H9 (cell line): ENCODE data around the gene ARHGEF39. TPM values are rescaled to one million over a fixed set of nuclear protein-coding genes. Genes with fewer than 3 reads are reported as not detected.
"Not testable (repeated sequence)": the region's sequence is repeated elsewhere in the genome, so short reads cannot be mapped to it uniquely, and the experiment has no call there.

Experiments used
- DNase-seq: peaks from one replicate; pipeline ENCODE4 v3.0.0-alpha.2; 2017
- H2AFZ ChIP-seq: one replicate; pipeline ENCODE4 v1.6.1; 2013; ENCODE audit warnings: mild to moderate bottlenecking, low read length, control low read depth, moderate library complexity
- H2AK5ac ChIP-seq: 2 replicates; pipeline ENCODE4 v1.6.1; 2013; ENCODE audit warnings: low read length, control low read depth, mixed read lengths; ENCODE audit not compliant: insufficient read length
- H2BK120ac ChIP-seq: one replicate; pipeline ENCODE4 v1.6.1; 2013; ENCODE audit warnings: low read depth, mild to moderate bottlenecking, low read length, control low read depth, inconsistent platforms; ENCODE audit not compliant: poor library complexity, severe bottlenecking
- H2BK12ac ChIP-seq: 2 replicates; pipeline ENCODE4 v1.6.1; 2013; ENCODE audit warnings: low read length, control low read depth, mixed read lengths, low read depth; ENCODE audit not compliant: insufficient read length
- H2BK15ac ChIP-seq: 2 replicates; pipeline ENCODE4 v1.6.1; 2013; ENCODE audit warnings: low read depth, low read length, control low read depth
- H2BK20ac ChIP-seq: one replicate; pipeline ENCODE4 v1.6.1; 2013; ENCODE audit warnings: low read depth, mild to moderate bottlenecking, low read length, control low read depth, inconsistent platforms; ENCODE audit not compliant: poor library complexity, severe bottlenecking
- H2BK5ac ChIP-seq: 2 replicates; pipeline ENCODE4 v1.6.1; 2013; ENCODE audit warnings: low read length, control low read depth, mixed read lengths; ENCODE audit not compliant: insufficient read length
- H3K14ac ChIP-seq: 2 replicates; pipeline ENCODE4 v1.6.1; 2013; ENCODE audit warnings: low read length, control low read depth; ENCODE audit not compliant: insufficient read depth
- H3K18ac ChIP-seq: 2 replicates; pipeline ENCODE4 v1.6.1; 2013; ENCODE audit warnings: low read depth, mild to moderate bottlenecking, mixed read lengths, low read length, control low read depth; ENCODE audit not compliant: insufficient read length
- H3K23ac ChIP-seq: 2 replicates; pipeline ENCODE4 v1.6.1; 2013; ENCODE audit warnings: low read length, control low read depth, mixed read lengths, low read depth; ENCODE audit not compliant: insufficient read length
- H3K23me2 ChIP-seq: 2 replicates; pipeline ENCODE4 v1.6.1; 2013; ENCODE audit warnings: low read depth, mild to moderate bottlenecking, mixed read lengths, low read length, control low read depth; ENCODE audit not compliant: insufficient read length, poor library complexity, severe bottlenecking
- H3K27ac ChIP-seq: 2 replicates; pipeline ENCODE4 v1.5.1; 2013; ENCODE audit warnings: low read length, control low read depth, mixed read lengths, low read depth; ENCODE audit not compliant: insufficient read length
- H3K27me3 ChIP-seq: 2 replicates; pipeline ENCODE4 v1.6.1; 2013; ENCODE audit warnings: low read length, control low read depth, inconsistent platforms; ENCODE audit not compliant: insufficient read depth
- H3K4ac ChIP-seq: 2 replicates; pipeline ENCODE4 v1.6.1; 2013; ENCODE audit warnings: low read depth, mild to moderate bottlenecking, control low read depth, inconsistent platforms, low read length, moderate library complexity
- H3K4me1 ChIP-seq: 2 replicates; pipeline ENCODE4 v1.6.1; 2013; ENCODE audit warnings: low read length, control low read depth, inconsistent platforms; ENCODE audit not compliant: insufficient read depth
- H3K4me2 ChIP-seq: 2 replicates; pipeline ENCODE4 v1.6.1; 2013; ENCODE audit warnings: low read length, control low read depth, mixed read lengths; ENCODE audit not compliant: insufficient read length, insufficient read depth
- H3K56ac ChIP-seq: 2 replicates; pipeline ENCODE4 v1.6.1; 2013; ENCODE audit warnings: low read depth, mild to moderate bottlenecking, mixed read lengths, low read length, control low read depth; ENCODE audit not compliant: insufficient read length
- H3K79me1 ChIP-seq: 2 replicates; pipeline ENCODE4 v1.6.1; 2013; ENCODE audit warnings: low read depth, mild to moderate bottlenecking, moderate library complexity, low read length, control low read depth, inconsistent platforms; ENCODE audit not compliant: insufficient read depth, poor library complexity, severe bottlenecking
- H3K79me2 ChIP-seq: 2 replicates; pipeline ENCODE4 v1.6.1; 2013; ENCODE audit warnings: low read length, control low read depth, inconsistent platforms; ENCODE audit not compliant: insufficient read depth
- H3K9ac ChIP-seq: 2 replicates; pipeline ENCODE4 v1.6.1; 2013; ENCODE audit warnings: low read length, control low read depth, mixed read lengths; ENCODE audit not compliant: insufficient read length; ENCODE audit errors: extremely low read depth
- H3K9me3 ChIP-seq: one replicate; pipeline ENCODE4 v1.6.1; 2013; ENCODE audit warnings: low read depth, low read length, inconsistent platforms; ENCODE audit not compliant: control insufficient read depth
- H3T11ph ChIP-seq: one replicate; pipeline ENCODE4 v1.6.1; 2013; ENCODE audit warnings: mild to moderate bottlenecking, low read length, control low read depth, inconsistent platforms
- H4K20me1 ChIP-seq: one replicate; pipeline ENCODE4 v1.6.1; 2013; ENCODE audit not compliant: control insufficient read depth, insufficient read length, insufficient read depth
- H4K5ac ChIP-seq: 2 replicates; pipeline ENCODE4 v1.6.1; 2013; ENCODE audit warnings: low read depth, mild to moderate bottlenecking, mixed read lengths, low read length, control low read depth; ENCODE audit not compliant: insufficient read length
- H4K8ac ChIP-seq: replicated peaks from 2 replicates; pipeline ENCODE4 v1.6.1; 2013; ENCODE audit warnings: low read length, control low read depth, mixed read lengths, low read depth; ENCODE audit not compliant: insufficient read length
- H4K91ac ChIP-seq: 2 replicates; pipeline ENCODE4 v1.6.1; 2013; ENCODE audit warnings: low read depth, mild to moderate bottlenecking, moderate library complexity, mixed read lengths, low read length, control low read depth; ENCODE audit not compliant: insufficient read length
- H3K27ac Mint-ChIP-seq, 3 experiments: 2 replicates in 2 of 3; 3 replicates in 1 of 3; pipeline ENCODE4 v1.8.0; 2020 to 2021; ENCODE audit warnings: mixed read lengths in 3 of 3, mild to moderate bottlenecking in 1 of 3, moderate library complexity in 1 of 3
- H3K27me3 Mint-ChIP-seq: 2 replicates; pipeline ENCODE4 v1.8.0; 2021; ENCODE audit warnings: low read depth, mild to moderate bottlenecking, moderate library complexity, mixed read lengths
- H3K36me3 Mint-ChIP-seq, 3 experiments: 2 replicates in 2 of 3; 3 replicates in 1 of 3; pipeline ENCODE4 v1.8.0; 2020 to 2021; ENCODE audit warnings: low read depth in 3 of 3, mixed read lengths in 3 of 3; ENCODE audit not compliant: insufficient read depth in 1 of 3
- H3K4me1 Mint-ChIP-seq, 2 experiments: 2 replicates each; pipeline ENCODE4 v1.8.0; 2020; ENCODE audit warnings: mixed read lengths in 2 of 2
- H3K4me3 Mint-ChIP-seq, 2 experiments: 2 replicates in 1 of 2; 3 replicates in 1 of 2; pipeline ENCODE4 v1.8.0; 2020 to 2021; ENCODE audit warnings: mild to moderate bottlenecking in 2 of 2, mixed read lengths in 2 of 2, moderate library complexity in 1 of 2
- H3K9me3 Mint-ChIP-seq, 2 experiments: 2 replicates in 1 of 2; 3 replicates in 1 of 2; pipeline ENCODE4 v1.8.0; 2020; ENCODE audit warnings: mild to moderate bottlenecking in 2 of 2, mixed read lengths in 2 of 2, moderate library complexity in 1 of 2
- CTCF ChIP-seq: fragments of 200-600 bp; sonication (generic); conservative IDR thresholded peaks from 3 replicates; pipeline ENCODE4 v1.8.0; 2021; ENCODE audit warnings: antibody characterized with exemption, mild to moderate bottlenecking
- WGBS: extraction: QIAGEN DNeasy Blood & Tissue Kit; methylation state at CpG from one replicate; pipeline ENCODE4 v1.1.7; 2013; ENCODE audit warnings: missing lambda C conversion rate, low lambda C conversion rate, mixed read lengths; ENCODE audit not compliant: insufficient read length; ENCODE audit errors: extremely low coverage; 5-methylcytosine and 5-hydroxymethylcytosine counted together
- total RNA-seq: library from RNA; stranded (reverse); gene quantifications from 2 replicates; pipeline ENCODE4 v1.2.1, GENCODE V29; 2021

The ARHGEF39 gene
- total RNA-seq, 1 experiment from 2014 or later, result 24.4 TPM

GRCh38 chr9:35639631-35640030, 25.4 kb downstream of the ARHGEF39 start:
- Histone ChIP-seq H4K5ac (no peak overlapping the region), H2AK5ac (no peak overlapping the region), H3K4me1 (no peaks in the 10 kb centered on the region), H3K9ac (no peak overlapping the region), H3K18ac (no peak overlapping the region), H3K27me3 (no peaks in the 10 kb centered on the region), H2AFZ (no peak overlapping the region), H3K4ac (no peak overlapping the region), H3K79me2 (no peaks in the 10 kb centered on the region), H2BK20ac (no peak overlapping the region), H2BK15ac (no peak overlapping the region), H3K14ac (no peak overlapping the region), H3T11ph (no peak overlapping the region), H3K23ac (no peak overlapping the region), H3K23me2 (no peaks in the 10 kb centered on the region), H3K9me3 (no peaks in the 10 kb centered on the region), H4K8ac (no peak overlapping the region), H4K20me1 (no peaks in the 10 kb centered on the region), H3K27ac (no peak overlapping the region), H3K79me1 (no peaks in the 10 kb centered on the region), H3K56ac (no peak overlapping the region), H2BK12ac (no peak overlapping the region), H2BK120ac (no peak overlapping the region), H3K4me2 (no peak overlapping the region), H2BK5ac (no peak overlapping the region), H4K91ac (no peak overlapping the region)
- Mint-ChIP-seq H3K27ac (no peak overlapping the region), H3K27me3 (peaks cover 10% of the 10 kb centered on the region), H3K36me3 (peaks cover 9 to 16% (median 12%) of the 10 kb centered on the region in 3 experiments), H3K4me3 (no peak overlapping the region), H3K9me3 (peaks cover 4 to 16% of the 10 kb centered on the region in 2 experiments; a peak in 4 of 5 replicates), H3K4me1 (no peaks in the 10 kb centered on the region)
- DNase-seq, result no peak
- no peak for TF ChIP-seq CTCF
- WGBS, result no CpG with 5 or more reads among the region's 1 CpG

DNA sequence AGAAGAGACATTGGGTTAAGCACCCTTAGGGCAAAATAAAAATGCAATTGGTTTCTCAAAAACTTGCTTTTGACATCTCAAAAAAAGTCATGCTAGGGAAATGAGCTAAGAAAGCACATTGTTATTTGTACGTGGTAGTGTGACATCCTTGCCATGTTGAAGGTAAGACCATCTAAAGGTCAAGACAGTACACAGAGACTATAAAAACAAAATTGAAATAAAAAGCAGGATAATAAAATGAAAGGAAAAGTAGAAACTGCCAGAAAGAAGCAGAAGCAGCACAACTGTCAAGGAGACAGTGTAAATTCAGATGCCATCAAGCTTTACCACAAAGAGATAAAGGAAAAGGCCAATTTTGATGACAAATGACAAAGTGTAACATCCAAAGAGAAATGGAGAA, 25.8 kb downstream of the ARHGEF39 start:
- not testable (repeated sequence) for H3K27me3 Mint-ChIP-seq, H3K14ac ChIP-seq

More for the DNA sequence above, 25.8 kb downstream of the ARHGEF39 start:
- not testable (repeated sequence) for H3K27me3 ChIP-seq, H3K4me1 Mint-ChIP-seq, H2BK15ac ChIP-seq, H3K79me1 ChIP-seq, H3K4me2 ChIP-seq, H3K27ac Mint-ChIP-seq, H2AK5ac ChIP-seq, H3K23ac ChIP-seq, H4K20me1 ChIP-seq, H4K5ac ChIP-seq, H3K4me1 ChIP-seq, H2BK20ac ChIP-seq, H2AFZ ChIP-seq, H3K23me2 ChIP-seq, H3K79me2 ChIP-seq, H3K27ac ChIP-seq, H3K4ac ChIP-seq, H2BK12ac ChIP-seq, H4K91ac ChIP-seq, H3K56ac ChIP-seq, H3K9me3 ChIP-seq, H3K4me3 Mint-ChIP-seq, H2BK120ac ChIP-seq, H3T11ph ChIP-seq, H3K18ac ChIP-seq, H4K8ac ChIP-seq, DNase-seq, H2BK5ac ChIP-seq, H3K9ac ChIP-seq
- Mint-ChIP-seq H3K9me3 (peaks cover 4 to 16% of the 10 kb centered on the region in 2 experiments; a peak in 4 of 5 replicates), H3K36me3 (peaks cover 9 to 16% (median 12%) of the 10 kb centered on the region in 3 experiments)
- WGBS, result no CpG with 5 or more reads among the region's 1 CpG
